HG03342 (cell line): ENCODE results near the gene PILRA.
A peak's percentile ranks its signal among the peaks of the same experiment; 100 is the strongest.
"Not testable (repeated sequence)": the region's sequence is repeated elsewhere in the genome, so short reads cannot be mapped to it uniquely, and the experiment has no call there.

Experiments used
- ATAC-seq: cut with Tn5 transposase; IDR thresholded peaks from one replicate; pipeline ENCODE4 v1.9.1; 2021; ENCODE audit warnings: mild to moderate bottlenecking, moderate library complexity; ENCODE audit not compliant: unreplicated experiment

PILRA gene

GRCh38 chr7:100373261-100373831 lies at the start of gene PILRA:
Gene PILRA, plus strand, starts transcription at chr7:100373487. Its CDS starts 170 bp downstream, at chr7:100373657.
- ATAC-seq = no peak

DNA sequence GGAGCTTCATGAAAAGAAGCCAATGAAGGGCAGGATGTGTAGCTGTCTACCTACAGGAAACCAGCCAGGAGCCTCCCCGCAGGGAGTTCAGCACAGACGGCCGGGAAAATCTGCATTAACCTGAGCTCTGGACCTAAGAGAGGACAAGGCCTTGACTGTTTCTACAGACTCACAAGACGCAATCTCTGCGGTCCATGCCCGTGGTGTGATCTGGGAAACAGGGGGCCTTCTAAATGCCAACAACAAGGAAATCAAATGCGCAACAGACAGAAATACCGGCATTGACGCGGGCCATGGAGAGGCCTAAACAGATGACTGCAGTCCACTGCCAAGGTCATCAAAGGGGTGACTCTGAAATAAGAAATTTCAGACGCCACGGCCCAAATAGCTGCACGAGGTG lies 49.1 kb upstream of the PILRA start:
- not testable (repeated sequence) for ATAC-seq

- not testable (repeated sequence) for ATAC-seq
Observed at GRCh38 chr7:100325671-100326070, 47.6 kb upstream of the PILRA start.

GRCh38 chr7:100326914-100327313 lies 46.4 kb upstream of the PILRA start:
- ATAC-seq = not testable (repeated sequence)

DNA sequence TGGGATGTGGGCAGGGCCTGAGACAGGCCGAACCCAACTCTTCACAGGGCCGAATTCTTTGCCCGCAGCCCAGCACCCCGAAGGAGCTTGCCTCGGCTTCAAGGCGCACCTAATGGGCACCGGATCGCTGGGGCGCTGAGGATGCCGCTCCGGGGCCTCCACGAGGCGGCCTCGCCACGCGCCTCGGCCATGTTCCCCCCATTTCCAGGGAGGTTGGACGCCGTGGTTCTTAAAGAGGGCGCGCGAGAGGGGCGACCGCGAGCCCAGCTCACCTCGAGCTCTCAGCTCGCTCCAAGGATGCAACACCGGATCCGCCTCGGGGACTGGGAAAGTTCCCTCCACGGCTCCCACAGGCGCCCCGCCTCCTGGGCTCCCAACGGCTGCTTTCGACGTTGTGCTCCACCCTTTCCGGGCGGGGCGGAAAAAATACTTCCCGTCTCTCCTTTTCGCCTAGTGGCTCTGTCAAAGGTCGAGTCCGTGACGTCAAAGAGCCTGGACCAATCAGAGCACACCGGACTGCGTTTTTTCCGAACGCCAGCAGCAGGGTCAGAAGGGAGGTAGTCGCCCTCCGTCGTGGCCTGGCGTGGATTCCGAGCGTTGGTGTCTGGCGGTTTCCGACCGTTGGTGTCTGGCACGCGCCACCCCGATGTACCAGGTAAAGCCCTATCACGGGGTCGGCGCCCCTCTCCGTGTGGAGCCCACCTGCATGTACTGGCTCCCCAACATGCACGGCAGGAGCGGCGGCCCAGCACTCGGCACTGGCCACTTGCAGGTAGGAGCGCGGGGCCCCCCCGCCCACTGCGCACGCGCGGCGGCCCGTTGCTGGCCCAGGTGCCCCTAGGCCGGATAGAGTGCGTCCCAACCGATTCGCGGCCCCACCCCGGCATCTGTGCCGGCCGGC lies 37.5 kb upstream of the PILRA start:
- ATAC-seq = peak; percentile 91

DNA sequence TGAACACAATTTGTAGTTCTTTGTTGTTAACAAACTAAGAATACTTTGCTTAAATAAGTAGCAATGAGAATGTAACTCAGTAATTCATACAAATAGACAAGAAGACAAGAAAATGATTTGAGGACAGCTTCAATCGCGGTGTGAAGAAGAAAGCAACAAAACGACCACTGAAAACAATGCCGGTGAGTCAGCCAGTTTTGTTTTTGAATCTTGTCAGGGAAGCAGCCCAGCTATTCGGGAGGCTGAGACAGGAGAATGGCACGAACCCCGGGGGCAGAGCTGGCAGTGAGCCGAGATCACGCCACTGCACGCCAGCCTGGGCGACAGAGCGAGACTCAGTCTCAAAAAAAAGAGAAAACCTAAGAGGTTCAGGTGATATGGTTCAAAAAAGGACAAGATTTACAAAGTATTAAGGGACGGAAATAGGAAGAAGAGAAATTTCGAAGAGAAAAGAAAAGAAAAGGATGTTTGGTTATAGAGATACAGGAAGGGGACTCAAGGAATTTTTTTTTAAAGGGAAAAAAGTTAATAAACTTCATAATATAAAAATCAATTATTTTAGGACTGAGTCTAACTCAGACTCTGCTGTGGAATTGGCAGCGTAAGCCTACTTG lies 35.1 kb upstream of the PILRA start:
- not testable (repeated sequence) for ATAC-seq

GRCh38 chr7:100341286-100341685 lies 32.0 kb upstream of the PILRA start:
- ATAC-seq = not testable (repeated sequence)

GRCh38 chr7:100342765-100343164 lies 30.5 kb upstream of the PILRA start:
- ATAC-seq = no peak

DNA sequence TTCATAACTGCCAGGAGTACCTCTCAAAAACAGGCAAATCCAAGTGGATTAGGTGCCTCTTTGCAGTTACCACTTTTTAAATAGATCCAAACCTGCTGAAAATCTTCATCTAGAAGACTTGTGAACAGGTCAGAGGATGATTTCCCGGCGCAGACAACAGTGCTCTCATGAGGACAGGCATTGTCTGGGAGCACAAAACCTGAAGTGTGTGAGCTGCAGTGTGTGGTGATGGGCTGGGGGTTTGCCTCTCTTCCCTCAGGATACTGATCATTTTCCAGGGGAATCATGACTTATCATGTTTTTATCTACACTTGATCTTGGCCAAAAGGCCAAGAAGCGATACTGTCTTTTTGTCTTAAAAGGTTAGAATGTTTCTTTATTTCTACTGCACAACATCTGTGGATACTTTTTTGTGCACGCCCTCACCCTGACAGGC lies 29.1 kb upstream of the PILRA start:
- peak; percentile 1 for ATAC-seq

- peak; percentile 74 for ATAC-seq
Observed at GRCh38 chr7:100344560-100345287, 28.6 kb upstream of the PILRA start.

DNA sequence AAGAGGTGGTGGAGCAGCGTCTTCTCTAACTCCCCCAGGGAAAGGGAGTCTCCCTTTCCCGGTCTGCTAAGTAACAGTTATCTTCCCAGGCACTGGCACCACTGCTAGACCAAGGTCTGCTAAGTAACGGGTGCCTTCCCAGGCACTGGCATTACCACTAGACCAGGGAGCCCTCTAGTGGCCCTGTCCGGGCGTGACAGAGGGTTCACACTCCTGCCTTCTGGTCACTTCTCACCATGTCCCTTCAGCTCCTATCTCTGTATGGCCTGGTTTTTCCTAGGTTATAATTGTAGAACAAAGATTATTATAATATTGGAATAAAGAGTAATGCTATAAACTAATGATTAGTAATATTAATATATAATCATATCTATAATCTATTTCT lies 28.0 kb upstream of the PILRA start:
- peak; percentile 14 for ATAC-seq

DNA sequence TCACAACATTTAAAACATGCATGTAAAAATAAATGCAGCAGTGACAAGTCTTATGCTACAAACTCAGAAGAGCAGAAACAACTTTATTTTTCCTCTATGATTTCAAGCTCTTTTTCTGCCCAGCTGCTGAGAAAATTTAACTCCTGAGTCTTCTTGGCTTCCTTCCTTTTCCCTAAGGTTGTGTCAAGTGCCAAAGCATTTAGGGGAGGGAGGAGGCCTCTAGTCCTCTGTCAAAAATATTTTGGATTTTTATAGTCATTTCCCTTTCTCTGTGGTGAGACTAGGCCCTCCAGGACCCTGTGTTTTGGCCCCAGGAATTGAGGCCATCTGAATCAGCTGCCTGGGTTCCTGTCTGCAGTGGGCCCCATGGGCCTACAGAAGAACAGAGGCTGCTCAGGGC lies 26.4 kb upstream of the PILRA start:
- ATAC-seq = no peak

DNA sequence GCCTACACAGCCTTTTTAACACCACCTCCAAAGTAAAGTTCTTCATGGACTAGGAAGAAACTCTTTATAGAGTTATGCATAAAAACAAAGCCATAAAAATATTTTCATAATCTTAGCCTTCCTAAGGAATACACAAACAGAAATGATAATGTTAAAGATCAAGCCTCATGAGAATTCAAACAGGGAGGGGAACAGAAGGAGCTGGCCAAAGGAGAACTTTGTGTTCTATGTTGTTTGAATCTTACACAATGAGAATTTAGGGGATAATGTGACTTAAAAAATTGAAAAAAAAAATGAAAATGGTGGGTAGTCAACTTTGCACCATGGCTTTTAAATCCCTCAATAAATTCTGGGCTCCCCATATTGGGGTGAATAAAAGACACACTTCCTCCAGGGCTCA lies 24.5 kb upstream of the PILRA start:
- ATAC-seq = no peak

DNA sequence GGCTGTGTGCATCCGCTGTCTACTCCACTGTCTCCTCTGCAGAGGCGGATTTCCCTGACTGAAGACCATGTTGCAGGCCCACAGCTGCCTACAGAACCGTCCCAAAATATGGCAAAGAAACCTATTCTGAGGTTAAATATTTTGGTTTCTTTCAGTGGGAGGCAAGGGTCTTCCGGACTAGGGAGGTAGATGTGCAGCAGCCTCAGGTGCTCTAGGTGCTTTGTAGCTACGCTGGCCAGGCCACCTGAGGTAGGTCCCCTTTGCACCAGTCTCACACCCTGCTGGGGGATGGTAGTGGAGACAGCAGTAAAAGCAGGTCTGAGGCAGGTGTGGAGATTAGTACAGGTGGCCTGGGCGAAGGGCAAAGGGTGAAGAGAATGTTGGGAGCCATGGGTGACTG lies 23.5 kb upstream of the PILRA start:
- no peak for ATAC-seq

DNA sequence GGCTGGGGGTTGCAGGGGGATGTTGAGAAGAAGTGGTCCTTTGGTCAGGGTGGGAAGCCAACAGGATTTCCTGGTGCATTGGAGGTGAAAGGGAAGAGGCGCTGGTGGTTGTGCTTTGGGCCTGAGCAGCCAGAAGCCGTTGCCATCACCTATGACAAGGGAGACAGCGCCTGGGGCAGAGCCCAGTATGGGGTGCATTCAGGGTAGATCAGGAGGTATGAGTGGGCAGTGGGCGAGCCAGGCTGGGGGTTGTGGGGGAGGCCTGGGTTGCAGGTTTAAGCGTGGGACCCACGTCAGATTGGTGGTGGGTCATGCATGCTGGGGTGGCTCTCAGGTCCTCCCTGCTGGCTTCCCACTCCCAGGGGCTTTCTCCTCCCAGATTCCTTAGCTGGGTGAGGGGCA lies 21.6 kb upstream of the PILRA start:
- no peak for ATAC-seq

DNA sequence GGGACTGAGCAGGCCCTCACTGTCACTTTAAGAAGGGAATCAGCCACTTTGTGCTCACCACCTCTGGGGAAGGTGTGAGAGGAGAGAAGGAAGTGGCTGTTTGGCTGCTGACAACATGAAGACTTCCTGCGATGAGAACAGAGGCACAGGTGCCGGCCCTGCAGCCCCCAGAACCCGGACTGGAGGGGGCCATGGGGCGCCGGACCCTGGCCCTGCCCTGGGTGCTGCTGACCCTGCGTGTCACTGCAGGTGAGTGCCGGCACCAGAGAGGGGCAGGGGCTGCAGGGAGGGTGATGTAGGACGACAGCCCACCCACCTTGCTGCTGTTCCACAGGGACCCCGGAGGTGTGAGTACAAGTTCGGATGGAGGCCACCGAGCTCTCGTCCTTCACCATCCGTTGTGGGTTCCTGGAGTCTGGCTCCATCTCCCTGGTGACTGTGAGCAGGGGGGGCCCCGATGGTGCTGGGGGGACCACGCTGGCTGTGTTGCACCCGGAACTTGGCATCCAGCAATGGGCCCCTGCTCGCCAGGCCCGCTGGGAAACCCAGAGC lies 21.0 kb upstream of the PILRA start:
- ATAC-seq = not testable (repeated sequence)

DNA sequence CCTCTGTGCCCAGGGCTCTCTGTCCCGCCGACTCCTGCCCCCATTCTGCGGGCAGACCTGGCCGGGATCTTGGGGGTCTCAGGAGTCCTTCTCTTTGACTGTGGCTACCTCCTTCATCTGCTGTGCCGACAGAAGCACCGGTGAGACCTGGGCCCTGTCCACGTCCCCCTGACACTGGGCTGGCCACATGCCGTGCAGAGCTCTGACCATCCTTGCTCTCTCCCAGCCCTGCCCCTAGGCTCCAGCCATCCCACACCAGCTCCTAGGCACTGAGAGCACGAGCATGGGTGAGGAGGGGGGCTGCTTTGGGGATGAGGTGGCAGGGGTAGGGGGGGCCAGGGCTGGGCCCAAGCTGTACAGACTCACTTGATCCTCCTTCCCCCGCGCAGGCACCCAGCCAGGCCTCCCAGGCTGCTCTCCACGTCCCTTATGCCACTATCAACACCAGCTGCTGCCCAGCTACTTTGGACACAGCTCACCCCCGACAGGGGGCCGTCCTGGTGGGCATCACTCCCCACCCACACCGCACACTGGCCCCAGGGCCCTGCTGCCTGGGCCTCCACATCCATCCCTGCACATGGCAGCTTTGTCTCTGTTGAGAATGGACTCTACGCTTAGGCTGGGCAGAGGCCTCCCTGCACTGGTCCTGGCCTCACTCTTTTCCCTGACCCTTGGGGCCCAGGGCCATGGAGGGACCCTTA lies 20.2 kb upstream of the PILRA start:
- no peak for ATAC-seq

- no peak for ATAC-seq
Observed at GRCh38 chr7:100353685-100354330, 19.5 kb upstream of the PILRA start.

- no peak for ATAC-seq
Observed at GRCh38 chr7:100356416-100357068, 16.7 kb upstream of the PILRA start.
